Skeletal muscle tissue (tissue), 4 donors: Measurements from ENCODE around the gene SLC22A16. TPM values are rescaled to one million over a fixed set of nuclear protein-coding genes. Genes with fewer than 3 reads are reported as not detected.
"Not testable (repeated sequence)": the region's sequence is repeated elsewhere in the genome, so short reads cannot be mapped to it uniquely, and the experiment has no call there.

Experiments
- H3K27ac ChIP-seq: one replicate; pipeline ENCODE4 v1.7.0; 2013; ENCODE audit warnings: mild to moderate bottlenecking, low read depth, low read length, inconsistent platforms
- H3K27me3 ChIP-seq, 3 donors: one replicate each; pipeline ENCODE4 v1.7.0; 2013; ENCODE audit warnings: low read length in 3 of 3; ENCODE audit not compliant: control insufficient read depth in 3 of 3, insufficient read depth in 3 of 3
- H3K36me3 ChIP-seq, 3 donors: one replicate each; pipeline ENCODE4 v1.7.0; 2013; ENCODE audit warnings: low read length in 3 of 3; ENCODE audit not compliant: control insufficient read depth in 3 of 3, insufficient read depth in 3 of 3
- H3K4me1 ChIP-seq, 3 donors: one replicate each; pipeline ENCODE4 v1.7.0; 2013; ENCODE audit warnings: low read length in 3 of 3, mild to moderate bottlenecking in 3 of 3; ENCODE audit not compliant: control insufficient read depth in 3 of 3, insufficient read depth in 3 of 3
- H3K4me3 ChIP-seq, 3 donors: one replicate each; pipeline ENCODE4 v1.7.0; 2013; ENCODE audit warnings: low read length in 3 of 3
- H3K9ac ChIP-seq, 3 donors: one replicate each; pipeline ENCODE4 v1.7.0; 2013; ENCODE audit warnings: low read length in 3 of 3, mild to moderate bottlenecking in 3 of 3, moderate library complexity in 2 of 3, low read depth in 1 of 3
- H3K9me3 ChIP-seq, 3 donors: one replicate each; pipeline ENCODE4 v1.7.0; 2013; ENCODE audit warnings: low read length in 3 of 3; ENCODE audit not compliant: control insufficient read depth in 3 of 3
- total RNA-seq: library from RNA; depleted of rRNA; stranded (reverse); fragments of >200 nt; gene quantifications from one replicate; pipeline ENCODE4 v1.2.3, GENCODE V29; 2014
- donor health status: Osteomylitis.

SLC22A16 gene
- total RNA-seq, 1 donor from 2014 or later, result 1.0 TPM

GRCh38 chr6:110514818-110515217, 38.4 kb upstream of the SLC22A16 start:
- H3K36me3 ChIP-seq, result no peaks in the 10 kb centered on the region
- H3K4me3 ChIP-seq, result no peak overlapping the region
- H3K27me3 ChIP-seq, result no peaks in the 10 kb centered on the region
- no peaks in the 10 kb centered on the region for H3K9me3 ChIP-seq
- H3K9ac ChIP-seq, result no peak overlapping the region
- no peak overlapping the region for H3K27ac ChIP-seq
- H3K4me1 ChIP-seq, result no peaks in the 10 kb centered on the region

- Histone ChIP-seq H3K4me3 (no peak overlapping the region), H3K4me1 (no peaks in the 10 kb centered on the region), H3K36me3 (no peaks in the 10 kb centered on the region), H3K9ac (no peak overlapping the region), H3K9me3 (no peaks in the 10 kb centered on the region), H3K27ac (no peak overlapping the region), H3K27me3 (no peaks in the 10 kb centered on the region)
These were observed 36.6 kb upstream of the SLC22A16 start for GRCh38 chr6:110512991-110513390.

- not testable (repeated sequence) for H3K27me3 ChIP-seq, H3K36me3 ChIP-seq
These were observed 36.1 kb upstream of the SLC22A16 start for GRCh38 chr6:110512549-110512948.

GRCh38 chr6:110511401-110511800, 35.0 kb upstream of the SLC22A16 start:
- Histone ChIP-seq H3K36me3 (no peaks in the 10 kb centered on the region), H3K27ac (no peak overlapping the region), H3K4me3 (no peak overlapping the region), H3K9me3 (no peaks in the 10 kb centered on the region), H3K27me3 (no peaks in the 10 kb centered on the region), H3K4me1 (no peaks in the 10 kb centered on the region), H3K9ac (no peak overlapping the region)

More at GRCh38 chr6:110512549-110512948, 36.1 kb upstream of the SLC22A16 start:
- not testable (repeated sequence) for H3K9ac ChIP-seq, H3K9me3 ChIP-seq, H3K4me3 ChIP-seq, H3K27ac ChIP-seq, H3K4me1 ChIP-seq

GRCh38 chr6:110509617-110510241, 33.3 kb upstream of the SLC22A16 start:
- Histone ChIP-seq H3K4me1 (no peaks in the 10 kb centered on the region), H3K9ac (no peak overlapping the region), H3K36me3 (no peaks in the 10 kb centered on the region), H3K9me3 (no peaks in the 10 kb centered on the region), H3K27me3 (no peaks in the 10 kb centered on the region), H3K4me3 (no peak overlapping the region), H3K27ac (no peak overlapping the region)

- H3K9ac ChIP-seq, H3K27me3 ChIP-seq, H3K9me3 ChIP-seq, H3K4me3 ChIP-seq, H3K36me3 ChIP-seq, H3K27ac ChIP-seq, H3K4me1 ChIP-seq: not testable (repeated sequence)
These were observed 28.5 kb upstream of the SLC22A16 start for GRCh38 chr6:110504891-110505290.

- H3K9ac ChIP-seq, result no peak overlapping the region
- H3K9me3 ChIP-seq, result no peaks in the 10 kb centered on the region
- H3K27ac ChIP-seq, result no peak overlapping the region
- H3K27me3 ChIP-seq, result peaks cover 0 to 3% (median 0%) of the 10 kb centered on the region in 3 donors
- H3K4me3 ChIP-seq, result no peak overlapping the region
- no peaks in the 10 kb centered on the region for H3K4me1 ChIP-seq
- no peaks in the 10 kb centered on the region for H3K36me3 ChIP-seq
These were observed 19.5 kb upstream of the SLC22A16 start for GRCh38 chr6:110495949-110496348.

GRCh38 chr6:110493253-110493800, 16.9 kb upstream of the SLC22A16 start:
- Histone ChIP-seq H3K27me3 (peaks cover 0 to 3% (median 0%) of the 10 kb centered on the region in 3 donors), H3K27ac (no peak overlapping the region), H3K9ac (no peak overlapping the region), H3K9me3 (no peaks in the 10 kb centered on the region), H3K36me3 (no peaks in the 10 kb centered on the region), H3K4me1 (no peaks in the 10 kb centered on the region), H3K4me3 (no peak overlapping the region)

- H3K36me3 ChIP-seq, result no peaks in the 10 kb centered on the region
- H3K27ac ChIP-seq, result no peak overlapping the region
- H3K9ac ChIP-seq, result no peak overlapping the region
- peaks cover 0 to 3% (median 0%) of the 10 kb centered on the region in 3 donors for H3K27me3 ChIP-seq
- no peaks in the 10 kb centered on the region for H3K9me3 ChIP-seq
- no peaks in the 10 kb centered on the region for H3K4me1 ChIP-seq
- H3K4me3 ChIP-seq, result no peak overlapping the region
These were observed 16.2 kb upstream of the SLC22A16 start for GRCh38 chr6:110492584-110492983.

GRCh38 chr6:110491644-110492317, 15.4 kb upstream of the SLC22A16 start:
- no peaks in the 10 kb centered on the region for H3K4me1 ChIP-seq
- no peak overlapping the region for H3K9ac ChIP-seq
- peaks cover 0 to 1% (median 0%) of the 10 kb centered on the region in 3 donors for H3K27me3 ChIP-seq
- H3K27ac ChIP-seq, result no peak overlapping the region
- H3K36me3 ChIP-seq, result no peaks in the 10 kb centered on the region
- no peak overlapping the region for H3K4me3 ChIP-seq
- H3K9me3 ChIP-seq, result no peaks in the 10 kb centered on the region
